ENCODE measurements around the gene SURF1. TPM values are rescaled to one million over a fixed set of nuclear protein-coding genes. Genes with fewer than 3 reads are reported as not detected.

SURF1 gene
- total RNA-seq, 2 donors from 2014 or later, result 42.0 to 48.2 TPM

GRCh38 chr9:133306242-133307204 is 49.8 kb downstream of the SURF1 start:
- intact Hi-C loops (cut with DNase I, micrococcal nuclease), result no loop called here
- no peak for ATAC-seq
- no peak for DNase-seq

GRCh38 chr9:133305731-133306130 is 50.6 kb downstream of the SURF1 start:
- ATAC-seq (no peak), DNase-seq (no peak)
- intact Hi-C loops (cut with DNase I, micrococcal nuclease), result no loop called here

- DNase-seq (no peak), ATAC-seq (no peak)
- intact Hi-C loops (cut with DNase I, micrococcal nuclease), result no loop called here
Measured at GRCh38 chr9:133304477-133305377, 51.6 kb downstream of the SURF1 start.

GRCh38 chr9:133304158-133304470 is 52.2 kb downstream of the SURF1 start:
- ATAC-seq, result no peak
- DNase-seq, result no peak
- intact Hi-C loops (cut with DNase I, micrococcal nuclease), result no loop called here

GRCh38 chr9:133303266-133304157 is 52.8 kb downstream of the SURF1 start:
- no peak for ATAC-seq
- no peak for DNase-seq
- intact Hi-C loops (cut with DNase I, micrococcal nuclease), result no loop called here

Other genes with a start within 250 kb of the SURF1 start
- 10 to 100 TPM; 29.1 to 49.1 TPM for gene RALGDS, start 235.2 kb downstream of the SURF1 start, total RNA-seq
- gene GBGT1, start 192.6 kb downstream of the SURF1 start, total RNA-seq, result 1 to 10 TPM; 4.9 to 5.5 TPM
- not detected for gene OBP2B, start 147.2 kb downstream of the SURF1 start, total RNA-seq
- gene ABO, start 81.3 kb downstream of the SURF1 start, total RNA-seq, result 10 to 100 TPM; 77.6 to 95.1 TPM
- 10 to 100 TPM; 24.1 to 27.8 TPM for gene SURF6, start 20.3 kb downstream of the SURF1 start, total RNA-seq
- gene MED22, start 8.4 kb downstream of the SURF1 start, total RNA-seq, result 10 to 100 TPM; 18.8 to 20.3 TPM
- gene RPL7A, start 8.3 kb downstream of the SURF1 start, total RNA-seq, result 1,000 to 10,000 TPM; 1,331 to 1,405 TPM
- gene SURF2, start 63 bp upstream of the SURF1 start, total RNA-seq, result 10 to 100 TPM in 1 of 2 donors, 1 to 10 TPM in 1; 9.5 to 10.9 TPM
- gene SURF4, start 19.6 kb upstream of the SURF1 start, total RNA-seq, result 100 to 1,000 TPM; 150 to 169 TPM
- under 1 TPM; 0.36 to 0.95 TPM for gene STKLD1, start 19.9 kb upstream of the SURF1 start, total RNA-seq
- gene REXO4, start 61.5 kb upstream of the SURF1 start, total RNA-seq, result 10 to 100 TPM; 18.4 to 22.5 TPM
- gene ADAMTS13, start 65.9 kb upstream of the SURF1 start, total RNA-seq, result 1 to 10 TPM; 3.0 to 4.4 TPM
- 10 to 100 TPM; 66.1 to 75.4 TPM for gene CACFD1, start 103.5 kb upstream of the SURF1 start, total RNA-seq
- 1 to 10 TPM; 1.6 to 2.9 TPM for gene SLC2A6, start 122.6 kb upstream of the SURF1 start, total RNA-seq
- gene MYMK, start 168.5 kb upstream of the SURF1 start, total RNA-seq, result not detected
- gene ADAMTSL2, start 178.2 kb upstream of the SURF1 start, total RNA-seq, result 1 to 10 TPM; 1.2 to 1.3 TPM

Measured in left colon (tissue), 2 donors.